Mononuclear cell (primary cell): ENCODE data around the gene CERS6. TPM values are rescaled to one million over a fixed set of nuclear protein-coding genes. Genes with fewer than 3 reads are reported as not detected.
"Not testable (repeated sequence)": the region's sequence is repeated elsewhere in the genome, so short reads cannot be mapped to it uniquely, and the experiment has no call there.

Experiments
- H3K27me3 ChIP-seq: 2 replicates; pipeline ENCODE4 v1.6.0; 2011; ENCODE audit warnings: low read length, control low read depth; ENCODE audit not compliant: insufficient read depth
- H3K4me1 ChIP-seq: 2 replicates; pipeline ENCODE4 v1.5.1; 2011; ENCODE audit warnings: mild to moderate bottlenecking, low read length, control low read depth; ENCODE audit not compliant: insufficient read depth
- H3K4me3 ChIP-seq: 2 replicates; pipeline ENCODE4 v1.5.1; 2011; ENCODE audit warnings: mild to moderate bottlenecking, low read length, moderate library complexity
- H3K9me3 ChIP-seq: 2 replicates; pipeline ENCODE4 v1.5.1; 2011; ENCODE audit warnings: low read depth, mild to moderate bottlenecking, control low read depth, low read length
- total RNA-seq: library from RNA; depleted of rRNA; stranded (reverse); fragments of >200 nt; gene quantifications from one replicate; pipeline ENCODE4 v1.2.3, GENCODE V29; 2012

The CERS6 gene
- total RNA-seq, 1 donor = 28.2 TPM

DNA sequence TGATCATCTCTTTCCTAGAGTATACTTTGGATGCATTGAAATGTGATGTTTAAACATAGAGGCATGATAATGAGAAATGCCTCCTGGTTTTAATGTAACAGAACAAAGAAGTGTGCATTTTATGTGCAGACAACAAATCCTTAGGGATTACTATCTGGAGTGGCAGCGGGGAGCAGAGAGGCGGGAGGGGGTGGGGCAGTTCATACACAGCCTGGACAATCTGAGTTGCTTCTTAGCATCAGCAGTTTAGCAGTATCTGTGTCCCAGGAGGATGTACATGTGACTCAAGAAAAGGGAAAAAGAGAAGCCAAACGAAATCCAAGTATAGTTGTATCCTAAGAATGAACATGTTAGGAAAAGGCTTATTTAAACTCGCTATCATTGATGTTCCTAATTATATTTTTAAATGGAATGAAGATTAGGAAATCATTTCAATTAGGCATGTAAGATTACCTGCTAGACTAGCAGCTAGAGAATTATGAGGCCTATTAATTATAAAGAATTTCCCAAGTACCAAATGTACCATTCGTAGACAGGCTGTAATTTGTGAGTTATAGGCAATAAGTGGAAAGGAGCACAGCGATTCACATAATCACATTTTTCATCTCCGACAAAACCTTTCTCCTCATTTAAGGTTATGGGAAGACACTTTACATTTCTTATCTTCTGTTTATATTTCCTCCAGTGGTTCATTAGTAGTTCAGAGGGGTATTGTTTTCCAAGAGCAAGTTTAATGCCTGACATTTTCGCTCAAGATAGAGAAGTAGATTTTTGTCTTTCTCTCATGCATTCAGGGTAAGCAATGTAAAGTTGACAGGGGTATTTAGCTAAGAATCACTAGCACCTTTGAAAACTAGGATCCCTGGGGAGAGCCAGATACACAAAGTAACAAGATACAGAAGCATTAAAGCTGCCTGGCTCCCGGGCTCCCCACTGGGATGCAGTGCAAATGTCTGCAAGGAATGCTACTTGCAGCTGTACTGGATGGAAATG, 205.1 kb downstream of the CERS6 start:
- Histone ChIP-seq H3K4me3 (no peak overlapping the region), H3K9me3 (no peaks in the 10 kb centered on the region), H3K27me3 (no peaks in the 10 kb centered on the region), H3K4me1 (no peaks in the 10 kb centered on the region)

DNA sequence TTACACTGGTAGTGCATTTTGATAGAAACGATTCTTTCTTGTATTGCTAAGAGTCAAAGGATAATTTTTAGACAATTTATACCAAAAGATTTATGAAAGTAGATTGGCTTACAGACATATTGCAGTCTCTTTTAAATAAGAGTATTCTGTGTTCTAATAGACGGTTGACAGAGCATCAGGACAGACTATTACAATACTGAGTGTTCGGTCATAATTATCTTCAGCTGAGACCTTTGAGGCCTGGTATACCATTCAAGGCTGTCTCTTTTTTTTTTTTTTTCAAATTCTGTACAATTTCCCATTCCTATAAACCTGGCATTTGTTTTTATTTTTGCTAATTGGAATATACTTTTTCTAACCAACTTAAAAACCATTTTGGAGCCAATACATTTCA, 205.8 kb downstream of the CERS6 start:
- no peaks in the 10 kb centered on the region for H3K9me3 ChIP-seq
- H3K4me3 ChIP-seq = no peak overlapping the region
- no peaks in the 10 kb centered on the region for H3K27me3 ChIP-seq
- no peaks in the 10 kb centered on the region for H3K4me1 ChIP-seq

DNA sequence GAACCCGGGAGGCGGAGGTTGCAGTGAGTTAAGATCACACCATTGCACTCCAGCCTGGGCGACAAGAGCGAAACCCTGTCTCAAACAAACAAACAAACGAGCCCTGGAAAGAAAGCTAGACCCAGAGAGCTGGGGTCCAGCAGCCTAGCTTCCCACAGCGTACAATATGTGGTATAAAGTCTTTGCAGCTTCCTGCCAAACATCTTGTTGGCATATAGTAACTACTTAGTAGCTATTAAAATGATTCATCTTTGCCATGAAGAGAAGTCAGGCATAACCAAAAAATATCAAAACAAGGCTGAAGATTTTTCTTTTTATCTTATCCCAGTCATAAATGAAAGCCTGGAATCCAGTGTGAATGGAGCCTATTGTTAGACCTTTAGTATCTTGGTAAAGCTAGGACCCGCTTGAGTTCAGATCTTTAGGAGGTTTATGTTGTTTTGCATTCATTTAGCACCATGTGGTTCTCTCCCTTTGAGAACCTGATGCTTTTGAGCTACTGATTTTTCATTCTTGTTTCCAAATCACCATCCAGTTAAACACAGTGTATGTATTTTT, 206.7 kb downstream of the CERS6 start:
- H3K27me3 ChIP-seq = no peaks in the 10 kb centered on the region
- H3K9me3 ChIP-seq = no peaks in the 10 kb centered on the region
- no peaks in the 10 kb centered on the region for H3K4me1 ChIP-seq
- no peak overlapping the region for H3K4me3 ChIP-seq

DNA sequence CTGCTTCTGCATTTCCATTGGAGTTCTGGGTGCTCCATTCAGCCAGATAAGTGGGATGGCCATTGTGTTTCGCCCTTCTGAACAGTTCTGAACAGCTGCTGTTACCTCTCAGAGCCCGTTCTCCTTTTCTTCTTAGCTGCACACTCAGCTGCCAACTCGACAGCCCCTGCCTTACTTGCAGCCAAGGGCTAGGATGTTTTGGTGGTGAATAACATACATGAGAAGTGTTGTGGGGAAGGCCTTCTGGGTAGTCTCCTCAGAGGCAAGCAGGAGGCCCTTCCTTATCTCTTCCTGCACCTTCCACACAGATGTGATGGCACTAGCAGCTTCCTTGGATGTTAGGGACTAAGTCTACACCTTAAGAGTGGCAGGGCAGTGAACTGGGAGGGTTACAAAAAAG, 207.9 kb downstream of the CERS6 start:
- H3K4me3 ChIP-seq = no peak overlapping the region
- H3K9me3 ChIP-seq = no peaks in the 10 kb centered on the region
- no peaks in the 10 kb centered on the region for H3K27me3 ChIP-seq
- no peaks in the 10 kb centered on the region for H3K4me1 ChIP-seq

DNA sequence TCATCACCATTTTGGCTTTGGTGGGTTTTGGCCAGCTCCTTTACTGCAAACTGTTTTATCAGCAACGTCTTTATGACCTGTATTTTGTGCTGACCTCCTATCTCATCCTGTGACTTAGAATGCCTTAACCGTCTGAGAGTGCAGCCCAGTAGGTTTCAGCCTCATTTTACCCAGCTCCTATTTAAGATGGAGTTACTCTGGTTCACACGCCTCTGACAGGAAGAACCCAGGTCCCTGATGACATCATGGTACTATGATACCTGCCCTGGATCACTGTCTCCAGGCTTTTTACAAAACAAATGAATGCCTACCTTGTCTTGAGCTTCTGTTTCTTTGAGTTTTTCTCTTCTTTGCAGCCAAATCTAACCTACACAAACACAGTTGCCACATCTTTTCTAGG, 208.6 kb downstream of the CERS6 start:
- H3K4me1 ChIP-seq, H3K27me3 ChIP-seq, H3K4me3 ChIP-seq, H3K9me3 ChIP-seq: not testable (repeated sequence)

DNA sequence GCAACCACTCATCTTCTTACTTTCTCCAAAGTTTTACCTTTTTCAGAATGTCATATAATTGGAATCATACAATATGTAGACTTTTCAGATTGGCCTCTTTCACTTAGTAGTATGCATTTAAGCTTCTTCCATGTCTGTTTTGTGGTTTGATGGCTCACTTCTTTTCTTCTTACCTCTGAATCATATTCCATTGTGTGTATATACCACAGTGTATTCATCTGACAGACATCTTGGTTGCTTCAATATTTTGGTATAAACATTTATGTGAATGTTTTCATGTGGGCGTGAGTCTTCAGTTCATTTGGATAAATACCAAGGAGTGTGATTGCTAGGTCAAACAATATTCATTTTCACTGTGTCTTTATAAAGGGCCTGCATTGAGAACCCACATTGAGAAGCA, 210.3 kb downstream of the CERS6 start:
- Histone ChIP-seq H3K4me3 (no peak overlapping the region), H3K4me1 (no peaks in the 10 kb centered on the region), H3K9me3 (no peaks in the 10 kb centered on the region), H3K27me3 (no peaks in the 10 kb centered on the region)

DNA sequence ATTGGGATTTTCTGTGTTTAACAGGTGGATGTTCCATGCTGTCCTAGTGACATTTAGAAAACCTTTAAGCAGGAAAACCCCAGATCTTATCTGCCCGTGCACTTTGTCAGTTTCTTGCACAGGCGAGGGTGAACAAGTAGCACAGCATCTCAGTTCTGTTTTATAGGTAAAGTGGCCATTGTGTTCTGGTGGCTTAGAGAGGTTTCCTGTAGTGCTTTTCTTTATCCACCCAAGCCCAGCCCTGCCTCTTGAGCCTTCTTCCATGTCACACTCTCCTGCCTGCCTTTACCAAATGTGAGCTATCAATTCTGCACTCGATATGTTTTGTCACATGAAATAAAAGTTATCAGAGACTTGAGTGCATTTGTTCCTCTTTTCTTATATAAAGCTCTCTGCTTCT, 211.1 kb downstream of the CERS6 start:
- Histone ChIP-seq H3K4me3 (no peak overlapping the region), H3K9me3 (no peaks in the 10 kb centered on the region), H3K4me1 (no peaks in the 10 kb centered on the region), H3K27me3 (no peaks in the 10 kb centered on the region)

DNA sequence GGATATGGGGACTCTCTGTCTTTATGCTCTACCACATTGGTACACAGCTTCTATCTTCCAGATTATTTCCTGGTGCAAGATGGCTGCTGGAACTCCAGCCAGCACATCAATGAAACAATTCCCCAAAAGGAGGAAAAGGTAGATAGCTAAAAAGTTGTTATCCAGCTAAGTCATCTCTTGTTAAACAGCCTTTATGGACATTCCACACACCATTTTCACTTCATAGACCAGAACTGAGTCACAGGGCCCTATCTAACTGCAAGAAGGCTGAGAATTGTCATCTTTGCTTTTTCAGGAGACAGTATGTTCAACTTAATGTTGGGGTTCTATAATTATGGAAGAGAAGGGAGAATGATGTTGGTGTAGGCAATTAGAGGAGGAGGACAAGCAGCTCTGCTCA, 213.1 kb downstream of the CERS6 start:
- H3K9me3 ChIP-seq = no peaks in the 10 kb centered on the region
- H3K27me3 ChIP-seq = no peaks in the 10 kb centered on the region
- H3K4me1 ChIP-seq = no peaks in the 10 kb centered on the region
- no peak overlapping the region for H3K4me3 ChIP-seq

DNA sequence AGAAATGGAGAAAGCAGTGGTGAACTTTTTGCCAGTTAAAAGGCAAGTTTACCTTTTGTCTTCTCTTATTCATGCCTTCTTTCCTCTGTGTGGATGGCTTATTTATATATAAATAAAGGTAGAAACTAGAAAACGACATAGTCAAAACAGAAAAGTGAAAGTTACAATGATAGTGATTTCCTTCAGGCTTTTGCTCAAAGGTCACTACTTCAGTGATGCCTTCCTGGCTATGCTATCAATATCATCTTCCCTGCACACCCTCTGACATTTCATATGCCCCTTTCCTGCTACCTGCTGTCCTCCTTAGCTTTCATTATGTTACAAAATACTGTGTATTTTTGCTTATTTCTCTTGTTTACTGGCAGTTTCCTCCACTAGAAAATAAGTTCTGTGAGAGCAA, 214.4 kb downstream of the CERS6 start:
- Histone ChIP-seq H3K27me3 (no peaks in the 10 kb centered on the region), H3K4me1 (no peaks in the 10 kb centered on the region), H3K9me3 (no peaks in the 10 kb centered on the region), H3K4me3 (no peak overlapping the region)

DNA sequence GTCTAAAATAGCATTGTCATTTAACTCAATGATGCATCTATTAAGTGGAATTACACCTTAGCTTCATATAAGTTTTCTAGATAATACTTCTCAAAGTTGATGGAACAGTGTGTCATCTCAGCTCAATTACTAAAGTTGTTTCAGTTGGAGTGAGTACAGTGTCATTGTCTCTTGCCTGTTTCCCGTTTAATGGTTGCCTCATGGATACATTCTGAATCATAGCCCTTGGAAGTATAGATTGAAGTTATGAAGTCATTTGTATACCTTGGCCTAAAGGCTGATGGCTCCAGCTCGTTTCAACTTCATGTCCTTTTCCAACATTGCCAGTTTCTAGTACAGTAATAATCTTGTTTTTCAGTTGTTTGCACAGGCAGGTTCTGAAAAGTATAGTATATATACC, 215.9 kb downstream of the CERS6 start:
- Histone ChIP-seq H3K4me3 (no peak overlapping the region), H3K9me3 (no peaks in the 10 kb centered on the region), H3K27me3 (no peaks in the 10 kb centered on the region), H3K4me1 (no peaks in the 10 kb centered on the region)

DNA sequence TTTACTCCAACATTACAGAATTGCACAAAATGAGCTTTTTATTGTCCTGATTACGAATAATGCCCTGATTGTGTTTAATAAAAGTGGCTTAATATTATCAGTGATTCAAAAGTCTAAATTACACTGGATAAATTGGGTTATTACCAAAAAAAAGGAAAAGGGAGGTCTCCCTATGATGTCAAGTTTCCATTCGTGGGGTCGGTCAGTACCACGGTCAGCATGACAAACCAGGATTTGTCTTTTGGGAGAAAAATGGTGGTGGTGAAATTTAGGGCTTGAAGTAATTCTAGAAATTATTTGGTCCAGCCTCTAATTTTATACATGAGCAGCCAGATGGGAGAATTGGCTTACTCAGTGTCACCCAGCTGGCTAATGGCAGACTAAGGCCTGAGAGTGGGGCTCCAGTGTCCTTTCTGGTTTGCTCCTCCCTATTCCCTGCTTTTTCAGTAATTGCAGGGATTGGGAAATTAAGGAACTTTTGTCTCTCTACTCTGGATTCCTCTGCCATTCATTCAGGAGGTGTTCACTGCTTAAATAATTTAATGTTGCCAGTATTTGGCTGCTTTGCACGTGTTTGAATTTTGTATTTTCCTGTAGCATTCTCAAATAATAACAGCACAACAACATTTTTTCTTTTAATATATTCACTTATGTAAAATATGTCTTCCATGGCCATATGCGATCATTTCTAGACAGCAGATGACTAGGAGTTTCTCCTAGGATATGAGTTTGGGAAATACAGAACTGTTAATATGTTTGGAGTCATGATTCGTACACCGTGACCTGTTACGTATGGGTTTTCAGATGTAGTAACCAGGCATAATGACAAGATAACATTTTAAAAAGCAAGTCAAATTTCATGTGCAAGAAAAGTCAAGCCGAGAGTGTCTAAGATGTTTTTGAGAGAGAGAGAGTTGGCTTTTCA, 217.5 kb downstream of the CERS6 start:
- H3K4me3 ChIP-seq = no peak overlapping the region
- no peaks in the 10 kb centered on the region for H3K27me3 ChIP-seq
- peaks cover 5% of the 10 kb centered on the region for H3K4me1 ChIP-seq
- no peaks in the 10 kb centered on the region for H3K9me3 ChIP-seq

DNA sequence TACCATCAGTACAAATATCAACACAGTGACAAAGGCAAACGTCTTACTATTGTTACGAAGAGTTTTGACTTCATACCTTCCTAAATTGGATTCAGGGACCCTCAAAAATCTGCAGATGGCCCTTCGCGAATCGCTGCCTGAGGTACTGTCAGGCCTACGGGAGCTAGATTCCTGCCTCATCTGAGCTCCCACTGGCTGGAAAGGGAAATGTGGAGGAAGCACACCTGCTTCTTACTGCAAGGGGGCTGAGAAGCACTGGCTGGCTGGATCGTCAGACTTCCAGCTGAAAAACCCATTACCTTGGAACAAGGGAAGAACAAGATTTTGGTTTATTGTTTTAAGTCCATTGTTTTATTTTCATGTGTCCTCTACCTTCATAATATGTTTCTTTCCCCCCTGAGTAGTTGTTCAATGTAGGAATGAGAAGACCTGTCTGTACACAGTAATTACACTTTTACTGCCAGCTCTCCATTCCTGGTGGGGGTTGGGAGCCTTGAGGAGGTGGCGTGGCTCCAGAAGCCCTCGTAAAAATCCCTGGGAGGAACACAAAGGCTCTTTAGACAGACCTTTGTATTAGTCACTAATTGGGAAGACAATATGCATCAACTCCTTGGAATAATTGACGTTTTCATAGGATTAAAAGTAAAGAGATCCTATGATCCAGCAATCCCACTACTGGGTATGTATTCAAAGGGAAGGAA, 222.2 kb downstream of the CERS6 start:
- Histone ChIP-seq H3K4me3 (no peak overlapping the region), H3K9me3 (no peaks in the 10 kb centered on the region), H3K27me3 (no peaks in the 10 kb centered on the region), H3K4me1 (peaks cover 8% of the 10 kb centered on the region)

DNA sequence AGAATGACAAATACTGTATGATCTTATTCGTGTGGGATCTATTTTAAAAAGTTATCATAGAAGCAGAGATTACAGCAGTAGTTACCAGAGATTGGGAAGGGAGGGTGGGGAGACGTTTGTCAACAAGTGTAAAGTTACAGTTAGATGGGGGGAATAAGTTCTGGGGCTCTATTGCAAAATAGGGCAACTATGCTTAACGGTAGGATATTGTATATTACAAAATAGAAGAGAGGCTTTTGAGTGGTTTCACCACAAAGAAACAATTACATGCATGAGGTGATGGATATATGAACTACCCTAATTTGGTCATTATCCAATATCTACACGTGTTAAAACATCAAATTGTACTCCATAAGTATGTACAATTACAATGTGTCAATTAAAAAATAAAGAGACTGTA, 223.0 kb downstream of the CERS6 start:
- Histone ChIP-seq H3K4me1 (peaks cover 8% of the 10 kb centered on the region), H3K9me3 (no peaks in the 10 kb centered on the region), H3K27me3 (no peaks in the 10 kb centered on the region), H3K4me3 (no peak overlapping the region)

DNA sequence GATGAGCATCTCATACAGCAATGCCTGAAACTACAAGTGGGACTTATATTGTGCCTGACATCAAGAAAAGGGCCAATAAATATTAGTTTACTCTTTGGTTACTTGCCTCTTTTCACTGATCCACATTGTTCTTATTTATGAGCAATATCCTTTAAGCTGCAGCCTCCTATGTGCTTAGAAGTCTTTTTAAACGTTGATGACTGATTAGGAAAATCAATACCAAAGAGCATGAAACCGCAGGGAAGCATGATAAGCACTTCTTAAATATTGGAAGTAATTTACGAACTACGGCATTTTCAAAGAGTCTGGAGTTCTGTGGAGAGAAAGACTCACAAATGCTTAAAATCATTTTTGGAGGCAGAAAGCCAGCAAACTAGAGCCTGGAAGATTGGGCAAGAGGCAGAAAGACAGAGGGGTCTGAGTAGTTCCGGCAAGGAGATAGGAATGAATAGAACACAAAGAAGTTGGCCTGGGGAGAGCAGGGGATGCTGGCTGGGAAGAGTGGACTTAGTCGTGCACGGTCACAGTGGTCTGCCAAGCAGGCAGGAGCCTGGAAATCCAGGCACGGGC, 223.8 kb downstream of the CERS6 start:
- Histone ChIP-seq H3K4me1 (peaks cover 8% of the 10 kb centered on the region), H3K9me3 (no peaks in the 10 kb centered on the region), H3K4me3 (no peak overlapping the region), H3K27me3 (no peaks in the 10 kb centered on the region)
